ENCODE measurements around the gene CYTH1.

Gene CYTH1

DNA sequence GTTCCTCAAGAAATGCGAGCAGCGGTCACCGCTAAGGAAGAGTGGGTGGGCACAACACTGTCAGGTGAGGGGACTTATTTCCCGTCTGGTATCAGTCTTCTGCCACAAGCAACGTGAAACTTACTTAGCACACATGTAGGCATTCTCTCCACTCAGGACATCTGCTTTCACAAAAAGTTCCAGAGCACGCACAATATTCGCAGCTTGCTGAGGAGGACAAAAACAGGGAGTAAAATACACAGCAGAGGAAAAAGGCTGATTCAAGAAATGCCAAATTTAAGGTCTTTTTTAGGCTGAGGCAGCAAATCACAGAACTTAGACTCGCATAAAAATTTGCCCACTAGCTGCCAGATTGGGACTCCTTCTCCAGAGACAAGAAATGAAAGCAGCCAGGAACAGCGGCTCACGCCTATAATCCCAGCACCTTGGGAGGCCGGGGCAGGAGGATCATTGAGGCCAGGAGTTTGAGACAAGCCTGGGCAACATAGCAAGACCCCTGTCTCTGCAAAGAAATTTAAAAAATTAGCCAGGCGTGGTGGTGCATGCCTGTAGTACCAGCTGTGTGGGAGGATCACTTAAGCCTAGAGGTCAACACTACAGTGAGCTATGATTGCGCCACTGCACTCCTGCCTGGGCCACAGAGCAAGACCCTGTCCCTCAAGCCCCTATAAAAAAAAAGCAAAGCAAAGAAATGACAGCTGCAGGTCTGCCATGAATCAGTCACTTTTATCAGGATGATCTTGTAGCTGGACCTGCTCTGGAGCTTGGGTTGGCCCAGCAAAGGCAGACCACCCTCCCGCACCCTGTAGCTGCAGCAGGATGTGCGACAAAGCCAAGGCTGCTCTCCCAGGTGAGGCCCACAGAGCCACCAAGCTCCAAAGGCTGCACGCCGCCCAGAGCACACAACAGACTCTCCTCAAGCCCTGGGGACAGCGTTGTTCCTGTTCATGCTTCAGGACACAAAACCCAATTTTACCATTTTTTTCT, 38.0 kb upstream of the CYTH1 start:
- in situ Hi-C loops (cut with HindIII; ENCODE audit: low pct_unique_long_range_greater_than_20kb, low sequenced_read_pairs), result no loop called here
- DNase-seq (ENCODE audit: low read depth in 1 of 2, low spot score in 1 of 2), result no peak
- no peak for TF ChIP-seq JUND (IDR thresholded peaks at IDR 0.05; ENCODE audit: low read depth)

DNA sequence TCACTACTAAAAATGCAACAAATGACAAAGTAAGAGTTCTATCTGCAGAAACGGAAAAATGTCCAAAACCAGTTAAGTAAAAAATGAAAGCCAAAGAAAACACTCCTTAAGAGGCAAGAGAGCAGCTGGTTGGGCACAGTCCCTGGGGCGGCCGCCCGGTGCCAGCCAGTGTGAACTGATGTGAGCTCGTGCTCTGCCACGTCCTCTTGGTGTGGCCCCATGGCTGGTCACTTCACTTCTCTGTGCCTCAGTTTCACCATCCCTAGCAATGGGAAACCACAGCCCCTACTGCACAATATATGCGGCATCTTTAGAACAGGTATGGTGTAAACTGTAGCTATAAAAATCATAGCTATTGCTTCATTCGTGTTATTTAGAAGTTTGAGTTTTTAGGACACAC, 37.3 kb upstream of the CYTH1 start:
- no peak for DNase-seq (ENCODE audit: low read depth in 1 of 2, low spot score in 1 of 2)
- in situ Hi-C loops (cut with HindIII; ENCODE audit: low pct_unique_long_range_greater_than_20kb, low sequenced_read_pairs), result no loop called here
- no peak for TF ChIP-seq JUND (IDR thresholded peaks at IDR 0.05; ENCODE audit: low read depth)

DNA sequence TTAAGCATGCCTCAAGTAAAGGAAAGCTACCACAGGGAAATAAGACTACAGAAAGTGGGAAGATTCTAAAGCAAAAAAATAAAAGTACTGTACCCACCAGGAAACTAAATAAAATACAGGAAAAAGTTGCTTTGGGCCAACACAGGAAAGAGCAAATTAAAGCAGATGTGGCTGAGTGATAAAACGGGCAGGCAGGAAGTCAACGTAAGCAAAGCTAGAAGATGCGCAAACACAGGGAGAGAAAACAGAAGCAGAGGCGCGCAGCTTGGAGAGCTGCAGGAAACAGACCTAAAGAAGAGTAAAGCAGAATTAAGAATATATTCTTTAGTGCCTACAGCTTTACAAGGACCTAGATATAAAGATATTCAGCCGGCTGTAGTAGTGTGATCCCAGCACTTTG, 36.9 kb upstream of the CYTH1 start:
- TF ChIP-seq JUND (IDR thresholded peaks at IDR 0.05; ENCODE audit: low read depth), result no peak
- DNase-seq (ENCODE audit: low read depth in 1 of 2, low spot score in 1 of 2), result no peak
- in situ Hi-C loops (cut with HindIII; ENCODE audit: low pct_unique_long_range_greater_than_20kb, low sequenced_read_pairs), result no loop called here

DNA sequence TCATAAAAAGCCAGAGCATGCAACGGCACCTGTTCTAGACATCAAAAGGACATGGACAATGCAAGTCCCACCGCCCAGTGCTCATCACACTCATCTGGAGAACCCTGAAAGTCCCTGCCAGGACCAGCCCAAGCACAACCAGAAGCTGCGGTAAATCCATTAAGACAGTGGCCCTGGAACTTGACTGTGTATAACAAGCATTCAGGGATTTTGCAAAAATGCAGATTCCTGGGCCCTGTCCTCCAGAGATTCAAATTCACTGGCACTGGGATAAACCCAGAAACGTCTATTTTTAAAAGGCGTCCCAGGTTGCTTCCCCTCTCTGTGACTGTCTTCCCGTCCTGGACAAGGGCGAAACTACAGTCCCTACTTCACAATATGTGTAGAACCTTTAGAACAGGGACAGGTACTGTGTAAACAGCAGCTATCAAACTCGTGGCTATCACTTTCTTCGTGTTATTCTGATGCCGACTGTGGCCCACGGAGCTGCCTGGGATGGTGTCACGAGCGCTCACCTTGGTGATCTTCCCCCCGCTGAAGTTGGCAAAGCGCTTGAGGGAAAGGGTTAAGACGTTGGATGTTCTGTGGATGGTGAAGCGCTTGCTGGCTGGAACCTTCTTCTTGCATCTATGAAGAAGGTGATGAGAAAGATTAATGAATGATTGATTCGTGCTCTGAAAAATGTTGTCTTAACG, 36.2 kb upstream of the CYTH1 start:
- in situ Hi-C loops (cut with HindIII; ENCODE audit: low pct_unique_long_range_greater_than_20kb, low sequenced_read_pairs), result no loop called here
- no peak for DNase-seq (ENCODE audit: low read depth in 1 of 2, low spot score in 1 of 2)
- no peak for TF ChIP-seq JUND (IDR thresholded peaks at IDR 0.05; ENCODE audit: low read depth)

DNA sequence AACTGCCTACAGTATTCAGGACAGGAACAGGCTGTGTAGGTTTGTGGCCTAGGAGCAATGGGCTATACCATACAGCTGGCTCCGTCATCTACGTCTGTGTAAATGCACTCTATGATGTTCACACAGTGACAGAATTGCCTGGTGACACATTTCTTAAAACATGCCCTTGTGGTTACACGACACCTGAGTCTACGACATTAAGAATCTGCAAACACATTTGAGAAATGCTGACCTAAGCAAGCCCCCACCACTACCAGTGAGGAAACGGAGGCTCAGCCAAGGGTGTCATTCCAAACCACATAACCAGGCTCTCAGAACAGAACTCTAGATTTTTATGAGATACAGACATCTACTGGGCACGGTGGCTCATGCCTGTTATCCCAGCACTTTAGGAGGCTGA, 35.0 kb upstream of the CYTH1 start:
- in situ Hi-C loops (cut with HindIII; ENCODE audit: low pct_unique_long_range_greater_than_20kb, low sequenced_read_pairs), result no loop called here
- DNase-seq (ENCODE audit: low read depth in 1 of 2, low spot score in 1 of 2), result peak in 1 of 2 experiments; percentile 17
- no peak for TF ChIP-seq JUND (IDR thresholded peaks at IDR 0.05; ENCODE audit: low read depth)

DNA sequence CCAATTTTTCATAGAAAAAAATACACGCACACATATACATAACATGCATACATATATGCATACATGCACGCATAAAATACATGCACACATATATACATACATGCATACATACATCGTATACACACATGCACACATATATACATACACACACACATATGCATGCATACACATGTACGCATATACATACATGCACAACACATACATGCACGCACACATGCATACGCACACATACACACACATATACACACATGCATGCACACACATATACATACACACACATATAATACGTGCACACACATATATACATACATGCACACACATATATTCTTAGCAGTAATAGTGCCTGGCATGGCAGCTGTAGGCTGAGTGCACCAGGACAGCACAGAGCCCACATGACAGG, 33.6 kb upstream of the CYTH1 start:
- TF ChIP-seq JUND (IDR thresholded peaks at IDR 0.05; ENCODE audit: low read depth), result no peak
- in situ Hi-C loops (cut with HindIII; ENCODE audit: low pct_unique_long_range_greater_than_20kb, low sequenced_read_pairs), result no loop called here
- no peak for DNase-seq (ENCODE audit: low read depth in 1 of 2, low spot score in 1 of 2)

DNA sequence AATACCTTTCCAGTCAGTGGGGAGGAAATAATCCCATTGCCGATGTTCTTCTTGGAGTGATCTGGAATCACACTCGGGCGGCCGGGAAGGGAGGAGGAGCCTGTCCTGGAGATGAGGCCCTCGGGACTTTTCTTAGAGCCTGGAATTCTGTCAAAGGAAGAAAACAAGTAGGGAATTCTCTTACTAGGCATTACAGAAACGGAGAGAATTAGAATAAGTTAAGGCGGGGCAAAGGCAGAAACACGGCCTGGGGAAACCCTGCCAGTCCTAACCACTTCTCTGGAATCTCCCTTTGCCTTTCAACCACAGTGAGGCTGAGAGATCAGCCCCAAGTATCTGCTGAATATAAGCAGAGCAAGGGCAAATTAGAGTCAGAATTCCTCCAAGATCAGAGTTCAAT, 30.8 kb upstream of the CYTH1 start:
- in situ Hi-C loops (cut with HindIII; ENCODE audit: low pct_unique_long_range_greater_than_20kb, low sequenced_read_pairs), result no loop called here
- TF ChIP-seq JUND (IDR thresholded peaks at IDR 0.05; ENCODE audit: low read depth), result no peak
- no peak for DNase-seq (ENCODE audit: low read depth in 1 of 2, low spot score in 1 of 2)

DNA sequence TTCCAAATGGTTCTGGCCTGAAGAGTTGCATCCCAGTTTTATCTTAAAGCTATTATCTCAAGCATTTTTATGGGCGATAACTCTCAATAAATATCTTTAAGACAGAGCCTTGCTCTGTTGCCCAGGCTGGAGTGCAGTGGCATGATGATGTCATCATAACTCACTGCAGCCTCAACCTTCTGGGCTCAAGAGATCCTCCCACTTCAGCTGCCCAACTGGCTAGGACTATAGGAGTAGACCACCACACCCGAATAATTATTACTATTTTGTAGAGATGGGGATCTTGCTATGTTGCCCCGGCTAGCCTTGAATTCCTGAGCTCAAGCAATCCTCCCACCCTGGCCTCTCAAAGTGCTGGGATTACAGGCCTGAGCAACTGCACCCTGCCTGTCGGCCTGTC, 26.1 kb upstream of the CYTH1 start:
- DNase-seq (ENCODE audit: low read depth in 1 of 2, low spot score in 1 of 2), result no peak
- in situ Hi-C loops (cut with HindIII; ENCODE audit: low pct_unique_long_range_greater_than_20kb, low sequenced_read_pairs), result no loop called here
- TF ChIP-seq JUND (IDR thresholded peaks at IDR 0.05; ENCODE audit: low read depth), result no peak

DNA sequence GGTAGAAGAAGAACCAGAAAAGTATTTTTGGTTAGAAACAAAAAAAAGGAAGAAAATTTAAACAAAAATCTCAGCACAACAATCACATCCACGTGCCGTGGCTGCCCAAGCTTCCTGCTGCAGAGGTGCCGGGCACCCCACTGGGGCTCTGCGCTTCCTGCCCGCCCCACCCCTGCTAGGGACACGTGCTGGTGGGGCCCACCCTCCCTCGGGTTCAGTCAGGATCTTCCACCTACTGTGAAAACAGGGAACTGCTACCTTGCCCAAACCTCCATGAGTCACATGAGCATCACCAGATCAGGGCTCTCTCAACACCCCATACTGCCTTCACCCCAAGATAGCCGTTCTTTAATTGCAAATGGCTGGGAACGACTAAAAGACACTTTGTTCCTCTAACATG, 24.4 kb upstream of the CYTH1 start:
- in situ Hi-C loops (cut with HindIII; ENCODE audit: low pct_unique_long_range_greater_than_20kb, low sequenced_read_pairs), result no loop called here
- DNase-seq (ENCODE audit: low read depth in 1 of 2, low spot score in 1 of 2), result no peak
- no peak for TF ChIP-seq JUND (IDR thresholded peaks at IDR 0.05; ENCODE audit: low read depth)

DNA sequence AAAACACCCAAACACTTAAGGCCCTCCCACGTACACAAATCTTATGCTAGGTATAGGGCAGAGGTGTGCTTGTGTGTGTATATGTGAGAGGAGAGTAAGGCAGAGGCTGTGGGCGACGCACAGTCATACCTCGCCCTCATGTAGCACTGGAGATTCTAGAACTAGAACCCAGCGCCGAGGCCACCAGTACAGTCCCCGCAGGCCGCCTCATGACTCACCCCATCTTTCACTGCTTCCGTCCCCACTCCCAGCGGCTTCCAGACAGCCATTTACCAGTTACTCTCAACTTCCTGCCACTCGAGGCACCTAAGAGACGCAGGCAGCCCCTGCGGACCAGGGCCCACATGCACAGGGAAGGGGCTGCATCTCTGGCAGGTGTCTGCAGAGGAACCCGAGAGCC, 23.2 kb upstream of the CYTH1 start:
- no peak for DNase-seq (ENCODE audit: low read depth in 1 of 2, low spot score in 1 of 2)
- TF ChIP-seq JUND (IDR thresholded peaks at IDR 0.05; ENCODE audit: low read depth), result no peak
- in situ Hi-C loops (cut with HindIII; ENCODE audit: low pct_unique_long_range_greater_than_20kb, low sequenced_read_pairs), result no loop called here

DNA sequence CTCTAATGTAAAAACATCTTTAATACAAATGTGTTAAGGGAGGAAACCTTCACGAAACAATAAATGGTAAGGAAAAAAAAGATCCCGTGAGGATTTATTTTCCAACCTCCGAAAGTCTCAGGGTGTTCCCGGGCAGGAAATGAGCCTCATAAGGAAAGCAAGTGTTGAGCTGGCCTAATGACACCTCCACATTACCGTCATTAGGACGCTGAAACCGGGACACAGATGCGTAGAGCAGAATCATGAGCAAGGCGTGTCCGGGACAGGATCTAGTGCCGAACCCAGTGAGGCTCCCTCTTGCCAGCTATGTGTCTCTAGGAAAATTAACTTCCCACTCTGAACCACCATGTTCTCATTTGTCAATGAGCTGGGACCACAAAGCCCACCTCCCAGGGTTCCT, 22.7 kb upstream of the CYTH1 start:
- no peak for DNase-seq (ENCODE audit: low read depth in 1 of 2, low spot score in 1 of 2)
- in situ Hi-C loops (cut with HindIII; ENCODE audit: low pct_unique_long_range_greater_than_20kb, low sequenced_read_pairs), result no loop called here
- no peak for TF ChIP-seq JUND (IDR thresholded peaks at IDR 0.05; ENCODE audit: low read depth)

DNA sequence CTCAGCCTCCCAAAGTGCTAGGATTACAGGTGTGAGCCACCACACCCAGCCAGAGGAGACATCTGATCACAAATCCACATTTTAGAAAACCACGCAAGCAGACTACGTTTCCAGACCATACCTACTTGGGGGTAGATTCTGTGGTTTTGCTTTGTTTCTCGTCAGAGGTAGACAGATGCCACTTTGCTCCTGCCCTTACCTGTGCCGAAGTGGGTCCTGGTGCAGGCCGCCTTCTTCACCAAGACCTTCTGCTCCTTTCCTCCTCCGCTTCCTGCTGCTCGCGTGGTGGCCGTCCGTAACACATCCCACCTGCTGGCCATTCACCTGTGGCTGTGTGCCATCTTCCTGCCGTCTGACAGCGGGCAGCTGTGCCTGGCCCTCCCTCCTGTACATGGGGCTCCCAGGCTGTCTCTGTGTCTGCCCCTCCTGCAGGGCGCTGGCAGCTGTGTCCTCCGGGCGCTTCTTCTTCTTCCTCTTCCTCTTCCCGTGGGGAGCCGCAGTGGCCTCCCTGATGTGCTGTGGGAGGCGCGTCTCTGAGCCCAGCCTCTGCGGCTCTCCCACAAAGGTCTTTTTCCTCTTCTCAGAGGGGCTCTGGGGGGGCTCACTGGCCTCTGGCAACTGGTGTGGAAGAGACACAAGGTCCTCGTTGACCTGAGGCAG, 21.2 kb upstream of the CYTH1 start:
- TF ChIP-seq JUND (IDR thresholded peaks at IDR 0.05; ENCODE audit: low read depth), result no peak
- in situ Hi-C loops (cut with HindIII; ENCODE audit: low pct_unique_long_range_greater_than_20kb, low sequenced_read_pairs), result no loop called here

DNA sequence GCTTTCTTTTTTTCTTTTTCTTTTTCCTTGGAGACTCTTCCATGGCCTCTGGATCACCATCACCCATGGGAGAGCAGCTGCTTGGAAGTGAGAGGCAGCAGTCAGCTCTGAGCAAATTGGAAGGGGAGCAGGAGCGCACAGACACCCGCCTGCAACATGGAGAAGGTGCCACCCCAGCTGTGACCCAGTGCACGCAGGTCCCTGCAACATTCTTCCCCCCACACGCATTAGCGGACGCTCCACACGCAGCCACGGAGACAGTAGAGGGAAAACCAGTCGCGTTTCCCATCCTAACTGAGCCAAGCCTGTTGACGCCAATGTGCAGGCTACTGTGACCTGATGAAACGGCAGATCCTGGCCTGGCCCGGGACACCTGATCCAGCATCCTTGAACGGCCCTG, 20.4 kb upstream of the CYTH1 start:
- no peak for DNase-seq (ENCODE audit: low read depth in 1 of 2, low spot score in 1 of 2)
- no peak for TF ChIP-seq JUND (IDR thresholded peaks at IDR 0.05; ENCODE audit: low read depth)
- in situ Hi-C loops (cut with HindIII; ENCODE audit: low pct_unique_long_range_greater_than_20kb, low sequenced_read_pairs), result no loop called here

More for the DNA sequence above, 21.2 kb upstream of the CYTH1 start:
- DNase-seq (ENCODE audit: low read depth in 1 of 2, low spot score in 1 of 2), result no peak

Measured in T47D (cell line).